Heart left ventricle (tissue), 16 donors: ENCODE results near the gene CHMP2A. TPM values are rescaled to one million over a fixed set of nuclear protein-coding genes. Genes with fewer than 3 reads are reported as not detected.

Source experiments
- ATAC-seq, 4 donors: fragments of 200-7000 bp; cut with Tn5 transposase; one replicate each; pipeline ENCODE4 v1.9.1; 2020 to 2022; ENCODE audit warnings: moderate library complexity in 4 of 4, mild to moderate bottlenecking in 3 of 4, moderate number of reproducible peaks in 1 of 4
- DNase-seq, 5 donors: peaks; one replicate each; pipeline ENCODE4 v3.0.0-alpha.2; 2020
- H3K27ac ChIP-seq, 12 donors: fragments of 200-600 bp; sonication (generic) in 4 of 12; one replicate each; pipeline versions ENCODE4 v1.5.0 to v1.8.0; 2016 to 2022; ENCODE audit warnings: mild to moderate bottlenecking in 2 of 12
- H3K27me3 ChIP-seq, 9 donors: fragments of 200-600 bp; sonication (generic) in 2 of 9; one replicate each; pipeline versions ENCODE4 v1.5.1 to v1.8.0; 2016 to 2022; ENCODE audit warnings: mild to moderate bottlenecking in 3 of 9
- H3K36me3 ChIP-seq, 9 donors: fragments of 200-600 bp; sonication (generic) in 2 of 9; one replicate each; pipeline versions ENCODE4 v1.5.0 to v1.8.0; 2018 to 2022; ENCODE audit warnings: mild to moderate bottlenecking in 2 of 9
- H3K4me1 ChIP-seq, 12 donors: fragments of 200-600 bp; sonication (generic) in 4 of 12; one replicate each; pipeline versions ENCODE4 v1.5.0 to v1.8.0; 2016 to 2022; ENCODE audit warnings: mild to moderate bottlenecking in 3 of 12
- H3K4me3 ChIP-seq, 12 donors: fragments of 200-600 bp; sonication (generic) in 4 of 12; one replicate each; pipeline versions ENCODE4 v1.5.0 to v1.8.0; 2017 to 2022; ENCODE audit warnings: mild to moderate bottlenecking in 9 of 12, moderate library complexity in 4 of 12
- H3K9me3 ChIP-seq, 12 donors: fragments of 200-600 bp; sonication (generic) in 4 of 12; one replicate each; pipeline versions ENCODE4 v1.5.0 to v1.8.0; 2016 to 2022; ENCODE audit warnings: mild to moderate bottlenecking in 1 of 12
- POLR2A ChIP-seq, 2 donors: fragments of 450-650 bp; IDR thresholded peaks; one replicate each; pipeline ENCODE4 v1.6.1; 2017; ENCODE audit warnings: antibody characterized with exemption in 2 of 2, mild to moderate bottlenecking in 2 of 2, moderate library complexity in 2 of 2
- WGBS, 4 donors: extraction: QIAGEN DNeasy Blood & Tissue Kit in 2 of 4; methylation state at CpG; one replicate each; pipeline versions ENCODE4 v1.1.5 to v1.1.7; 2013 to 2018; 5-methylcytosine and 5-hydroxymethylcytosine counted together
- intact Hi-C, 10 donors: fragments of 100-400 bp; cut with DNase I; formaldehyde crosslinking; loops; one replicate each; pipeline versions ENCODE4 v1.11.1 to v1.14.2; 2022
- polyA plus RNA-seq, 2 donors: library from polyadenylated mRNA; stranded (reverse); fragments of 200-250 nt; gene quantifications; one replicate each; pipeline ENCODE4 v1.2.3, GENCODE V29; 2013
- total RNA-seq, 9 donors: library from RNA; depleted of rRNA in 2 of 9; stranded (reverse); fragments of >200 nt in 2 of 9; fragmentation: NEBNext Ultra II Directional in 3 of 9; extraction: Animal tissue kit (Norgen Biotek cat#: 25700) in 3 of 9; gene quantifications; one replicate each; pipeline versions ENCODE4 v1.1.0 to v1.2.4, GENCODE V29; 2016 to 2023
- TF ChIP-seq, protein P1 (sequence below), 12 donors: fragments of 200-600 bp; sonication (generic) in 4 of 12; IDR thresholded peaks; one replicate each; pipeline versions ENCODE4 v1.5.0 to v1.8.0; 2018 to 2022; ENCODE audit warnings: antibody characterized with exemption in 12 of 12, mild to moderate bottlenecking in 5 of 12
- donor health status: ischemic (EF 13 %, LVEDD 7.1; RV severe dilation, severe dysfunction).
- donor health status: healthy with polysubstance abuse.
- donor health status: DM: no; HTN: yes; CAD: no.
- donor health status: DM: no; HTN: no; CAD: no.
- donor health status: ischemic (EF 25% LVEDD 6.9; RV normal size, moderate dysfunction).
- donor health status: ischemic (EF 25% LVEDD 5.7; RV mildly dilated, moderate dysfunction).
- donor health status: healthy.
- donor health status: DM: yes; HTN: yes; CAD: no.
- donor health status: ischemic (EF 35%, LVEDD 5.7; RV mildly dilated, moderate dysfunction).
- donor health status: nonischemic (EF 11% LVEDD 7.7; RV severe dilation, severe dysfunction).
- donor health status: DM: yes; HTN: yes; CAD: no.
- donor health status: PGD.
- donor health status: ischemic (EF 29% LVEDD 5.4; RV normal size, mild dysfunction).
- donor health status: nonischemic (EF 23%, LVEDD 6.1; RV moderate dilation, normal function).

Gene CHMP2A
- total and polyA plus RNA-seq, 11 donors, result 113 to 266 (median 138) TPM

DNA sequence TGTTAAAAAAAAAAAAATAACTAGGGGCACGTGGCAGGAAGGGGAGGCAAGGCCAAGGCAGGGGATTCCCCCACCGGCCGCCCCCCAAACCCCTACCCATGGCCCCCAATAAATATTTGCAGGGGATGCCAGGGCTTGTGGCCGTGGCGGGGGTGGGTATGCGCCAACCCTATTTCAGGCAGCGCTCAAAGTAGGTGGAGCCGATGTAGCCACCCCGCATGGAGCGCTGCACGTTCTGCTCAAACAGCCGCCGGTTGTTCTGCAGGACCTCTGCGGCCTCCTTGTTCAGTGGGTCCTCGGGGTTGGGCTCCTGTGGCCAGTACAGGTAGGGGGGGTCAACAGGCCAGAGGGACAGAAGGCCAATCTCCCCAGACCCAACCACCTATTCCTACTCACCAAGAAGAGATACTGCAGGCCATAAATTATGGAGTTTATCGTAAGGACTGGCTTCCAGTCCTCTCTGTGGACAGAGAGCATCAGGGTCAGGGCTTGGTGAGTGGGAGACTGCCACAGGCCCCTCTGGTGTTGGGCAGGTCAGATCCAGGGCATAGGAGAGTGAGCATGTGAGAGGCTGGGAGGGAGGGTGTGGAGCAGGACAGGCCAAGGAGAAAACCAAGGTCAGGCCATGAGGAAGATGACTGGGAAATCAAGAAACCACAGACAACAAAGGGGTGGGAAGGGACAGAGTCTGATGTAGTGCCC is 1.2 kb upstream of the CHMP2A start:
- TF ChIP-seq, protein P1, sequence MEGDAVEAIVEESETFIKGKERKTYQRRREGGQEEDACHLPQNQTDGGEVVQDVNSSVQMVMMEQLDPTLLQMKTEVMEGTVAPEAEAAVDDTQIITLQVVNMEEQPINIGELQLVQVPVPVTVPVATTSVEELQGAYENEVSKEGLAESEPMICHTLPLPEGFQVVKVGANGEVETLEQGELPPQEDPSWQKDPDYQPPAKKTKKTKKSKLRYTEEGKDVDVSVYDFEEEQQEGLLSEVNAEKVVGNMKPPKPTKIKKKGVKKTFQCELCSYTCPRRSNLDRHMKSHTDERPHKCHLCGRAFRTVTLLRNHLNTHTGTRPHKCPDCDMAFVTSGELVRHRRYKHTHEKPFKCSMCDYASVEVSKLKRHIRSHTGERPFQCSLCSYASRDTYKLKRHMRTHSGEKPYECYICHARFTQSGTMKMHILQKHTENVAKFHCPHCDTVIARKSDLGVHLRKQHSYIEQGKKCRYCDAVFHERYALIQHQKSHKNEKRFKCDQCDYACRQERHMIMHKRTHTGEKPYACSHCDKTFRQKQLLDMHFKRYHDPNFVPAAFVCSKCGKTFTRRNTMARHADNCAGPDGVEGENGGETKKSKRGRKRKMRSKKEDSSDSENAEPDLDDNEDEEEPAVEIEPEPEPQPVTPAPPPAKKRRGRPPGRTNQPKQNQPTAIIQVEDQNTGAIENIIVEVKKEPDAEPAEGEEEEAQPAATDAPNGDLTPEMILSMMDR (IDR thresholded peaks at IDR 0.05), result no peak
- TF ChIP-seq POLR2A (IDR thresholded peaks at IDR 0.05), result no peak
- ATAC-seq, result no peak
- Histone ChIP-seq H3K9me3 (no peaks in the 10 kb centered on the region), H3K36me3 (peaks cover 0 to 46% (median 37%) of the 10 kb centered on the region in 9 donors), H3K27ac (peak overlapping the region in 9 of 12 donors; percentile 86 to 100 (median 100)), H3K27me3 (no peaks in the 10 kb centered on the region), H3K4me1 (peaks cover 7 to 53% (median 46%) of the 10 kb centered on the region in 12 donors), H3K4me3 (peak overlapping the region in 6 of 12 donors; percentile 74 to 97 (median 79))
- peak in 2 of 5 donors; percentile 27 to 29 for DNase-seq
- WGBS, 4 donors, result 81 to 86% (median 86%) methylated on average over 8 to 16 of the region's 16 CpGs
- intact Hi-C loops, result loop anchor here in 2 of 10 donors (1.0 kb wide), 1 partner anchor 12 kb away; the partner anchor contains the start of gene TRIM28 (in 2 of the 2)

DNA sequence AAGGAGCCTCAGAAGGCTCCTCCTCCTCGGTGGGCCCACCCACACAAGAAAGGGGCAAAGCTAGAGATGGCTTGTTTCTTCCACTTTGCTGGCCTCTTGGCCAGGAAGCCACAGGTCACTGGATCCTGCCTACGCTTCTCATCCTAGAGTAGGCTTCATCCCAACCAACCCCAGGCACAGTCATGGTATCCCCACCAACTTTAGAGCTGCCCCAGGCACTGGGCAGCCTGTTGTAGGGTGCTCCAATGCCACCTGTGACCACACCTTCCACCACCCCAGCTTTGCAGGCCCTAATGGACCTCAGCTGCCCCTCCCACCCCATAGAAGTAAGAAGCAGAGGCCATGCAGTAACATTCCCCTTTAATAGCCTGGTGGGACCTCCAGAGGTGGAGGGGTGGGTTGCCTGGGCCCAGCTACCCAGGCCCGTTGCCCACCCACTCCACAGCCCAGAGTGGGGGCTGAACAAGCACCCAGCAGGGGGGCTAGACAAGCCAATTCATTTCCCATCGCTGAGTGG is 522 bp upstream of the CHMP2A start:
- peaks cover 0 to 53% (median 43%) of the 10 kb centered on the region in 9 donors for H3K36me3 ChIP-seq
- peak in 1 of 5 donors; percentile 24 for DNase-seq
- intact Hi-C loops, result loop anchor here in 2 of 10 donors (1.0 kb wide), 1 partner anchor 11 kb away; the partner anchor contains the start of gene TRIM28 (in 2 of the 2)

DNA sequence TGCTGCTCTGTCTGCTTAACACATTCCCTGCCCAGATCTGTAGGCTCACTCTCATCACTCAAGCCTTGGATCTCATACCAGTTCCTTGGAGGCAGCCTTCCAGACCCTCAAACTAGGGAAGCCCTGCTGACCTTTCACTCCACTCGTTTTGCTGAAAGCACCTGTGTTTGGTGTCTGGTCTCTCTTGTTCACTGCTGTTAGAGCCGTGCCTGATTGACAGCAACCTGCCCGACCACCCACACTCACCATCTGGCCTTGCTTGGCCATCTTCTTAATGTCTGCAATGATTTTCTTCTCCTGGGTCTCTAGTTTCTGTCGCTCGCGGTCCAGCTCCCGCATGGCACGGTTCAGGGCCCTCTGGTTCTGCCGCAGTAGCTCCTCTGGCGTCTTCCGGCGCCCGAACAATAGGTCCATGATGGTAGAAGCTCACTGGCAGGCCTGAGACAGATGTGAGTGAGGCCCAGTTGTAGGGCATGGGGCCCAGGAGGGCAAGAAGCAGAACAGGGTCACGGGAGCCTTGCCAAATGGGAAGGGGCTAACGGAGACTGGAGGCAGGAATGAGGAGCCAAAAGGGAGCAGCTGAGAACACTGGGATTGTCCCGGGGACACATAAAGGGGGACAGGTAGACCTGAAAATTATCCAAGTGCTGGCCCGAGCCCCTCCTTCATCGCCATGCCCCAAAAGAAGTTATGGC is 959 bp downstream of the CHMP2A start:
- WGBS, 4 donors, result 39 to 57% (median 41%) methylated on average over 18 of the region's 18 CpGs

More for the DNA sequence above, 522 bp upstream of the CHMP2A start:
- 41 to 60% (median 45%) methylated on average over 4 of the region's 4 CpGs for WGBS, 4 donors
- Histone ChIP-seq H3K9me3 (no peaks in the 10 kb centered on the region), H3K27ac (peak overlapping the region; percentile 66 to 100 (median 94)), H3K27me3 (no peaks in the 10 kb centered on the region), H3K4me1 (peaks cover 7 to 53% (median 44%) of the 10 kb centered on the region in 12 donors), H3K4me3 (peak overlapping the region; percentile 8 to 97 (median 82))
- ATAC-seq, result no peak
- TF ChIP-seq POLR2A (IDR thresholded peaks at IDR 0.05), result no peak
- TF ChIP-seq, protein P1 (IDR thresholded peaks at IDR 0.05), result no peak

More for the DNA sequence above, 959 bp downstream of the CHMP2A start:
- Histone ChIP-seq H3K27me3 (no peaks in the 10 kb centered on the region), H3K9me3 (no peaks in the 10 kb centered on the region), H3K36me3 (peaks cover 0 to 68% (median 58%) of the 10 kb centered on the region in 9 donors), H3K27ac (peak overlapping the region; percentile 66 to 100 (median 94)), H3K4me1 (peaks cover 7 to 45% (median 35%) of the 10 kb centered on the region in 12 donors), H3K4me3 (peak overlapping the region; percentile 48 to 97 (median 82))
- ATAC-seq (no peak), DNase-seq (peak in 1 of 5 donors; percentile 23)
- no peak for TF ChIP-seq POLR2A (IDR thresholded peaks at IDR 0.05)
- TF ChIP-seq, protein P1 (IDR thresholded peaks at IDR 0.05), result no peak
- intact Hi-C loops, result no loop called here
